Spleen (tissue), 7 donors: Measurements from ENCODE around the gene MYOM3.

Experiments used
- CTCF ChIP-seq, 11 experiments: fragments of 200-600 bp in 7 of 11; fragments of 450-650 bp in 4 of 11; sonication (generic) in 4 of 11; IDR thresholded peaks in 8 of 11; conservative IDR thresholded peaks in 3 of 11; 1 replicate in 7 of 11; 2 replicates in 4 of 11; pipeline versions ENCODE4 v1.4.0 to v1.8.0; 2016 to 2021; ENCODE audit warnings: antibody characterized with exemption in 11 of 11, inconsistent platforms in 4 of 11, mild to moderate bottlenecking in 1 of 11
- POLR2AphosphoS5 ChIP-seq, 3 donors: sonication (generic); formaldehyde crosslinking; IDR thresholded peaks; one replicate each; pipeline ENCODE4 v1.5.1; 2017; ENCODE audit warnings: antibody characterized with exemption in 3 of 3
- donor health status: DM: no; HTN: no; CAD: no; lungs with moderate emphysema.
- donor health status: DM: no; HTN: no; CAD: no.
- donor health status: DM: no; HTN: no; CAD: no.

- TF ChIP-seq CTCF (IDR thresholded peaks at IDR 0.05 in 8 of 11, conservative IDR thresholded peaks at IDR 0.05 in 3 of 11) (no peak), POLR2AphosphoS5 (IDR thresholded peaks at IDR 0.05) (no peak)
Measured at GRCh38 chr1:24020470-24020869, 91.5 kb downstream of the MYOM3 start.
